ENCODE data around the gene C9orf72.
A peak's percentile ranks its signal among the peaks of the same experiment; 100 is the strongest.

The C9orf72 gene

GRCh38 chr9:27573634-27574590, 631 bp upstream of the C9orf72 start:
- Histone ChIP-seq H3K4me1 (ENCODE audit: control insufficient read depth in 1 of 2, insufficient read depth in 2 of 2, low read length in 2 of 2) (peaks cover 7 to 11% of the 10 kb centered on the region in 2 donors), H3K36me3 (ENCODE audit: control insufficient read depth in 1 of 2, insufficient read depth in 2 of 2, low read length in 2 of 2) (no peaks in the 10 kb centered on the region), H3K27ac (ENCODE audit: low read length) (peak overlapping the region; percentile 87), H3K9me3 (ENCODE audit: control insufficient read depth in 1 of 2, low read length in 2 of 2) (no peaks in the 10 kb centered on the region), H3K27me3 (ENCODE audit: low read depth, low read length) (no peaks in the 10 kb centered on the region), H3K4me3 (ENCODE audit: low read depth in 1 of 2, low read length in 2 of 2) (peak overlapping the region; percentile 75 to 79)

GRCh38 chr9:27572566-27572917, 739 bp downstream of the C9orf72 start:
- no peaks in the 10 kb centered on the region for H3K36me3 ChIP-seq (ENCODE audit: control insufficient read depth in 1 of 2, insufficient read depth in 2 of 2, low read length in 2 of 2)
- no peaks in the 10 kb centered on the region for H3K27me3 ChIP-seq (ENCODE audit: low read depth, low read length)
- H3K9me3 ChIP-seq (ENCODE audit: control insufficient read depth in 1 of 2, low read length in 2 of 2), result no peaks in the 10 kb centered on the region
- peaks cover 7 to 11% of the 10 kb centered on the region in 2 donors for H3K4me1 ChIP-seq (ENCODE audit: control insufficient read depth in 1 of 2, insufficient read depth in 2 of 2, low read length in 2 of 2)
- peak overlapping the region; percentile 79 to 89 for H3K4me3 ChIP-seq (ENCODE audit: low read depth in 1 of 2, low read length in 2 of 2)
- H3K27ac ChIP-seq (ENCODE audit: low read length), result peak overlapping the region; percentile 87

GRCh38 chr9:27572061-27572460, 1.2 kb downstream of the C9orf72 start:
- Histone ChIP-seq H3K9me3 (ENCODE audit: control insufficient read depth in 1 of 2, low read length in 2 of 2) (no peaks in the 10 kb centered on the region), H3K36me3 (ENCODE audit: control insufficient read depth in 1 of 2, insufficient read depth in 2 of 2, low read length in 2 of 2) (no peaks in the 10 kb centered on the region), H3K4me1 (ENCODE audit: control insufficient read depth in 1 of 2, insufficient read depth in 2 of 2, low read length in 2 of 2) (peaks cover 7 to 11% of the 10 kb centered on the region in 2 donors), H3K27ac (ENCODE audit: low read length) (peak overlapping the region; percentile 87), H3K4me3 (ENCODE audit: low read depth in 1 of 2, low read length in 2 of 2) (peak overlapping the region; percentile 79 to 89), H3K27me3 (ENCODE audit: low read depth, low read length) (no peaks in the 10 kb centered on the region)

- no peaks in the 10 kb centered on the region for H3K36me3 ChIP-seq (ENCODE audit: control insufficient read depth in 1 of 2, insufficient read depth in 2 of 2, low read length in 2 of 2)
- H3K4me3 ChIP-seq (ENCODE audit: low read depth in 1 of 2, low read length in 2 of 2), result no peak overlapping the region
- no peak overlapping the region for H3K27ac ChIP-seq (ENCODE audit: low read length)
- H3K9me3 ChIP-seq (ENCODE audit: control insufficient read depth in 1 of 2, low read length in 2 of 2), result no peaks in the 10 kb centered on the region
- no peaks in the 10 kb centered on the region for H3K27me3 ChIP-seq (ENCODE audit: low read depth, low read length)
- peaks cover 7 to 11% of the 10 kb centered on the region in 2 donors for H3K4me1 ChIP-seq (ENCODE audit: control insufficient read depth in 1 of 2, insufficient read depth in 2 of 2, low read length in 2 of 2)
Observed at GRCh38 chr9:27571011-27571410, 2.3 kb downstream of the C9orf72 start.

- Histone ChIP-seq H3K4me1 (ENCODE audit: control insufficient read depth in 1 of 2, insufficient read depth in 2 of 2, low read length in 2 of 2) (peaks cover 6 to 18% of the 10 kb centered on the region in 2 donors), H3K27ac (ENCODE audit: low read length) (no peak overlapping the region), H3K4me3 (ENCODE audit: low read depth in 1 of 2, low read length in 2 of 2) (no peak overlapping the region), H3K36me3 (ENCODE audit: control insufficient read depth in 1 of 2, insufficient read depth in 2 of 2, low read length in 2 of 2) (peaks cover 0 to 3% of the 10 kb centered on the region in 2 donors), H3K27me3 (ENCODE audit: low read depth, low read length) (no peaks in the 10 kb centered on the region), H3K9me3 (ENCODE audit: control insufficient read depth in 1 of 2, low read length in 2 of 2) (no peaks in the 10 kb centered on the region)
Observed at GRCh38 chr9:27569406-27569805, 3.9 kb downstream of the C9orf72 start.

GRCh38 chr9:27566118-27566517, 7.2 kb downstream of the C9orf72 start:
- Histone ChIP-seq H3K27ac (ENCODE audit: low read length) (no peak overlapping the region), H3K4me3 (ENCODE audit: low read depth in 1 of 2, low read length in 2 of 2) (no peak overlapping the region), H3K4me1 (ENCODE audit: control insufficient read depth in 1 of 2, insufficient read depth in 2 of 2, low read length in 2 of 2) (peaks cover 0 to 7% of the 10 kb centered on the region in 2 donors), H3K36me3 (ENCODE audit: control insufficient read depth in 1 of 2, insufficient read depth in 2 of 2, low read length in 2 of 2) (peaks cover 0 to 5% of the 10 kb centered on the region in 2 donors), H3K27me3 (ENCODE audit: low read depth, low read length) (no peaks in the 10 kb centered on the region), H3K9me3 (ENCODE audit: control insufficient read depth in 1 of 2, low read length in 2 of 2) (no peaks in the 10 kb centered on the region)

- Histone ChIP-seq H3K27ac (ENCODE audit: low read length) (no peak overlapping the region), H3K36me3 (ENCODE audit: control insufficient read depth in 1 of 2, insufficient read depth in 2 of 2, low read length in 2 of 2) (peaks cover 0 to 9% of the 10 kb centered on the region in 2 donors)
Observed at GRCh38 chr9:27565696-27566095, 7.6 kb downstream of the C9orf72 start.

GRCh38 chr9:27564670-27565069, 8.6 kb downstream of the C9orf72 start:
- Histone ChIP-seq H3K4me3 (ENCODE audit: low read depth in 1 of 2, low read length in 2 of 2) (no peak overlapping the region), H3K4me1 (ENCODE audit: control insufficient read depth in 1 of 2, insufficient read depth in 2 of 2, low read length in 2 of 2) (peaks cover 0 to 7% of the 10 kb centered on the region in 2 donors), H3K36me3 (ENCODE audit: control insufficient read depth in 1 of 2, insufficient read depth in 2 of 2, low read length in 2 of 2) (peaks cover 0 to 11% of the 10 kb centered on the region in 2 donors), H3K27me3 (ENCODE audit: low read depth, low read length) (no peaks in the 10 kb centered on the region), H3K27ac (ENCODE audit: low read length) (no peak overlapping the region), H3K9me3 (ENCODE audit: control insufficient read depth in 1 of 2, low read length in 2 of 2) (no peaks in the 10 kb centered on the region)

More at GRCh38 chr9:27565696-27566095, 7.6 kb downstream of the C9orf72 start:
- Histone ChIP-seq H3K4me1 (ENCODE audit: control insufficient read depth in 1 of 2, insufficient read depth in 2 of 2, low read length in 2 of 2) (peaks cover 0 to 7% of the 10 kb centered on the region in 2 donors), H3K9me3 (ENCODE audit: control insufficient read depth in 1 of 2, low read length in 2 of 2) (no peaks in the 10 kb centered on the region), H3K27me3 (ENCODE audit: low read depth, low read length) (no peaks in the 10 kb centered on the region), H3K4me3 (ENCODE audit: low read depth in 1 of 2, low read length in 2 of 2) (no peak overlapping the region)

GRCh38 chr9:27563738-27564430, 9.4 kb downstream of the C9orf72 start:
- H3K27ac ChIP-seq (ENCODE audit: low read length), result no peak overlapping the region
- no peaks in the 10 kb centered on the region for H3K9me3 ChIP-seq (ENCODE audit: control insufficient read depth in 1 of 2, low read length in 2 of 2)
- H3K27me3 ChIP-seq (ENCODE audit: low read depth, low read length), result no peaks in the 10 kb centered on the region
- peaks cover 8 to 11% of the 10 kb centered on the region in 2 donors for H3K36me3 ChIP-seq (ENCODE audit: control insufficient read depth in 1 of 2, insufficient read depth in 2 of 2, low read length in 2 of 2)
- no peak overlapping the region for H3K4me3 ChIP-seq (ENCODE audit: low read depth in 1 of 2, low read length in 2 of 2)
- H3K4me1 ChIP-seq (ENCODE audit: control insufficient read depth in 1 of 2, insufficient read depth in 2 of 2, low read length in 2 of 2), result peaks cover 0 to 7% of the 10 kb centered on the region in 2 donors

GRCh38 chr9:27561685-27562084, 11.6 kb downstream of the C9orf72 start:
- Histone ChIP-seq H3K36me3 (ENCODE audit: control insufficient read depth in 1 of 2, insufficient read depth in 2 of 2, low read length in 2 of 2) (peaks cover 17 to 18% of the 10 kb centered on the region in 2 donors), H3K4me1 (ENCODE audit: control insufficient read depth in 1 of 2, insufficient read depth in 2 of 2, low read length in 2 of 2) (peaks cover 0 to 7% of the 10 kb centered on the region in 2 donors), H3K9me3 (ENCODE audit: control insufficient read depth in 1 of 2, low read length in 2 of 2) (no peaks in the 10 kb centered on the region), H3K27ac (ENCODE audit: low read length) (no peak overlapping the region), H3K27me3 (ENCODE audit: low read depth, low read length) (no peaks in the 10 kb centered on the region), H3K4me3 (ENCODE audit: low read depth in 1 of 2, low read length in 2 of 2) (no peak overlapping the region)

- no peak overlapping the region for H3K27ac ChIP-seq (ENCODE audit: low read length)
- no peak overlapping the region for H3K4me3 ChIP-seq (ENCODE audit: low read depth in 1 of 2, low read length in 2 of 2)
- H3K36me3 ChIP-seq (ENCODE audit: control insufficient read depth in 1 of 2, insufficient read depth in 2 of 2, low read length in 2 of 2), result peaks cover 23 to 24% of the 10 kb centered on the region in 2 donors
- H3K4me1 ChIP-seq (ENCODE audit: control insufficient read depth in 1 of 2, insufficient read depth in 2 of 2, low read length in 2 of 2), result peaks cover 0 to 6% of the 10 kb centered on the region in 2 donors
- H3K27me3 ChIP-seq (ENCODE audit: low read depth, low read length), result no peaks in the 10 kb centered on the region
- H3K9me3 ChIP-seq (ENCODE audit: control insufficient read depth in 1 of 2, low read length in 2 of 2), result no peaks in the 10 kb centered on the region
Observed at GRCh38 chr9:27560457-27560856, 12.8 kb downstream of the C9orf72 start.

Measured in muscle layer of duodenum (tissue), 2 donors.